HEK293 (cell line): ENCODE results near the gene SYNE1.

Source experiments
- CTCF ChIP-seq: fragments of 450-650 bp; formaldehyde crosslinking; IDR thresholded peaks from 2 replicates; pipeline ENCODE4 v1.5.1; 2016; ENCODE audit warnings: missing biosample characterization, missing genetic modification characterization
- ZNF561 ChIP-seq: fragments of 450-650 bp; IDR thresholded peaks from 2 replicates; pipeline ENCODE4 v1.5.1; 2018; ENCODE audit warnings: missing biosample characterization, missing genetic modification characterization, borderline replicate concordance
- ZSCAN4 ChIP-seq: fragments of 450-650 bp; formaldehyde crosslinking; IDR thresholded peaks from 2 replicates; pipeline ENCODE4 v1.5.1; 2017; ENCODE audit warnings: missing biosample characterization, missing genetic modification characterization
- TF ChIP-seq, protein P1 (sequence below): fragments of 450-650 bp; formaldehyde crosslinking; IDR thresholded peaks from 2 replicates; pipeline ENCODE4 v1.5.1; 2016; ENCODE audit warnings: missing biosample characterization, missing genetic modification characterization
- TF ChIP-seq, protein P2 (sequence below): fragments of 450-650 bp; formaldehyde crosslinking; IDR thresholded peaks from 2 replicates; pipeline ENCODE4 v1.5.1; 2016; ENCODE audit warnings: missing biosample characterization, missing genetic modification characterization

GRCh38 chr6:152184917-152185574 lies 452.1 kb downstream of the SYNE1 start:
- TF ChIP-seq CTCF (tag by site-specific recombination) (no peak), ZSCAN4 (tag by site-specific recombination) (no peak), ZNF561 (tag by site-specific recombination) (no peak)
- TF ChIP-seq, protein P1, sequence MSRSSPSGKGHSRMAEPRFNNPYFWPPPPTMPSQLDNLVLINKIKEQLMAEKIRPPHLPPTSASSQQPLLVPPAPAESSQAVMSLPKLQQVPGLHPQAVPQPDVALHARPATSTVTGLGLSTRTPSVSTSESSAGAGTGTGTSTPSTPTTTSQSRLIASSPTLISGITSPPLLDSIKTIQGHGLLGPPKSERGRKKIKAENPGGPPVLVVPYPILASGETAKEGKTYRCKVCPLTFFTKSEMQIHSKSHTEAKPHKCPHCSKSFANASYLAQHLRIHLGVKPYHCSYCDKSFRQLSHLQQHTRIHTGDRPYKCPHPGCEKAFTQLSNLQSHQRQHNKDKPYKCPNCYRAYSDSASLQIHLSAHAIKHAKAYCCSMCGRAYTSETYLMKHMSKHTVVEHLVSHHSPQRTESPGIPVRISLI = no peak
- TF ChIP-seq, protein P2, sequence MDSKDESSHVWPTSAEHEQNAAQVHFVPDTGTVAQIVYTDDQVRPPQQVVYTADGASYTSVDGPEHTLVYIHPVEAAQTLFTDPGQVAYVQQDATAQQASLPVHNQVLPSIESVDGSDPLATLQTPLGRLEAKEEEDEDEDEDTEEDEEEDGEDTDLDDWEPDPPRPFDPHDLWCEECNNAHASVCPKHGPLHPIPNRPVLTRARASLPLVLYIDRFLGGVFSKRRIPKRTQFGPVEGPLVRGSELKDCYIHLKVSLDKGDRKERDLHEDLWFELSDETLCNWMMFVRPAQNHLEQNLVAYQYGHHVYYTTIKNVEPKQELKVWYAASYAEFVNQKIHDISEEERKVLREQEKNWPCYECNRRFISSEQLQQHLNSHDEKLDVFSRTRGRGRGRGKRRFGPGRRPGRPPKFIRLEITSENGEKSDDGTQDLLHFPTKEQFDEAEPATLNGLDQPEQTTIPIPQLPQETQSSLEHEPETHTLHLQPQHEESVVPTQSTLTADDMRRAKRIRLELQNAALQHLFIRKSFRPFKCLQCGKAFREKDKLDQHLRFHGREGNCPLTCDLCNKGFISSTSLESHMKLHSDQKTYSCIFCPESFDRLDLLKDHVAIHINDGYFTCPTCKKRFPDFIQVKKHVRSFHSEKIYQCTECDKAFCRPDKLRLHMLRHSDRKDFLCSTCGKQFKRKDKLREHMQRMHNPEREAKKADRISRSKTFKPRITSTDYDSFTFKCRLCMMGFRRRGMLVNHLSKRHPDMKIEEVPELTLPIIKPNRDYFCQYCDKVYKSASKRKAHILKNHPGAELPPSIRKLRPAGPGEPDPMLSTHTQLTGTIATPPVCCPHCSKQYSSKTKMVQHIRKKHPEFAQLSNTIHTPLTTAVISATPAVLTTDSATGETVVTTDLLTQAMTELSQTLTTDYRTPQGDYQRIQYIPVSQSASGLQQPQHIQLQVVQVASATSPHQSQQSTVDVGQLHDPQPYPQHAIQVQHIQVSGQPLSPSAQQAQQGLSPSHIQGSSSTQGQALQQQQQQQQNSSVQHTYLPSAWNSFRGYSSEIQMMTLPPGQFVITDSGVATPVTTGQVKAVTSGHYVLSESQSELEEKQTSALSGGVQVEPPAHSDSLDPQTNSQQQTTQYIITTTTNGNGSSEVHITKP (tag by site-specific recombination) = no peak
